BJ (cell line): ENCODE results near the gene MYRFL. TPM values are rescaled to one million over a fixed set of nuclear protein-coding genes. Genes with fewer than 3 reads are reported as not detected.

Experiments used
- CTCF ChIA-PET: fragments of 350-600 bp; formaldehyde crosslinking; extraction: SDS; loops from one replicate; lab custom pipeline; 2021; ENCODE audit warnings: antibody characterized with exemption, inconsistent platforms; lab: Yijun Ruan, JAX
- POLR2A ChIA-PET: fragments of 300-600 bp; sonication (Branson Sonifier 250); formaldehyde crosslinking; extraction: SDS; loops from one replicate; lab custom pipeline; 2021; ENCODE audit warnings: antibody characterized with exemption; lab: Charles Lee
- DNase-seq: peaks from one replicate; pipeline ENCODE4 v3.0.0-alpha.2; 2011; ENCODE audit warnings: low read depth
- H3K27me3 ChIP-seq: 2 replicates; pipeline ENCODE4 v1.6.0; 2011; ENCODE audit warnings: low read length; ENCODE audit not compliant: control insufficient read depth, insufficient read depth
- H3K36me3 ChIP-seq: 2 replicates; pipeline ENCODE4 v1.5.1; 2011; ENCODE audit warnings: low read length; ENCODE audit not compliant: control insufficient read depth, insufficient read depth
- H3K4me3 ChIP-seq: 2 replicates; pipeline ENCODE4 v1.5.1; 2011; ENCODE audit warnings: low read depth, mild to moderate bottlenecking, control low read depth, low read length
- polyA plus RNA-seq: library from polyadenylated mRNA; depleted of rRNA; stranded (reverse); fragments of >200 nt; gene quantifications from 2 replicates; pipeline ENCODE4 v1.2.3, GENCODE V29; 2011
- TF ChIP-seq, protein P1 (sequence below): IDR thresholded peaks from 2 replicates; pipeline ENCODE4 v1.5.1; 2011; ENCODE audit warnings: low read depth, mild to moderate bottlenecking, control low read depth, inconsistent platforms, low read length, moderate library complexity; ENCODE audit not compliant: insufficient read depth

MYRFL gene
- polyA plus RNA-seq, 1 experiment = not detected

DNA sequence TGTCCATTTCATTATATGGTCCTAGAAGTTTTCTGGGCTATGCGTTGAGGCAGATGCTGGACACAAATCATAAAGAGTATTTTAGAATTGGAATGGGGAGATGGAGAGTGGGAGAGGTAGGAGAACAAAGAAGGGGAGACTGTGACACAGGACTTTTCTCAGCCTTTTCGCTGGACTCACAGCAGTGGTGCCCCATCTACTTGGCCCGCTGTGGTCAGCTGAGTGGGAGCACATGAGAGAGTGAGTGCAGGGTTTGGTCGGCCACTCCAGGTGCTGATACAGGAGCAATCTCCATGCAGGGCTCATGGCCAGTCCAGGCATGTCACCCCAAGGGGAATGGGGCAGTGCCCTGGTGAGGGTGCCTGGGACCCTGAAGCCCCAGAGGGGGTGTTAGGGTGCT is 109.0 kb downstream of the MYRFL start:
- CTCF ChIA-PET = no interaction called here
- POLR2A ChIA-PET = no interaction called here
- no peak for DNase-seq
- H3K4me3 ChIP-seq = no peak overlapping the region
- no peaks in the 10 kb centered on the region for H3K36me3 ChIP-seq
- H3K27me3 ChIP-seq = no peaks in the 10 kb centered on the region
- TF ChIP-seq, protein P1, sequence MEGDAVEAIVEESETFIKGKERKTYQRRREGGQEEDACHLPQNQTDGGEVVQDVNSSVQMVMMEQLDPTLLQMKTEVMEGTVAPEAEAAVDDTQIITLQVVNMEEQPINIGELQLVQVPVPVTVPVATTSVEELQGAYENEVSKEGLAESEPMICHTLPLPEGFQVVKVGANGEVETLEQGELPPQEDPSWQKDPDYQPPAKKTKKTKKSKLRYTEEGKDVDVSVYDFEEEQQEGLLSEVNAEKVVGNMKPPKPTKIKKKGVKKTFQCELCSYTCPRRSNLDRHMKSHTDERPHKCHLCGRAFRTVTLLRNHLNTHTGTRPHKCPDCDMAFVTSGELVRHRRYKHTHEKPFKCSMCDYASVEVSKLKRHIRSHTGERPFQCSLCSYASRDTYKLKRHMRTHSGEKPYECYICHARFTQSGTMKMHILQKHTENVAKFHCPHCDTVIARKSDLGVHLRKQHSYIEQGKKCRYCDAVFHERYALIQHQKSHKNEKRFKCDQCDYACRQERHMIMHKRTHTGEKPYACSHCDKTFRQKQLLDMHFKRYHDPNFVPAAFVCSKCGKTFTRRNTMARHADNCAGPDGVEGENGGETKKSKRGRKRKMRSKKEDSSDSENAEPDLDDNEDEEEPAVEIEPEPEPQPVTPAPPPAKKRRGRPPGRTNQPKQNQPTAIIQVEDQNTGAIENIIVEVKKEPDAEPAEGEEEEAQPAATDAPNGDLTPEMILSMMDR = no peak

DNA sequence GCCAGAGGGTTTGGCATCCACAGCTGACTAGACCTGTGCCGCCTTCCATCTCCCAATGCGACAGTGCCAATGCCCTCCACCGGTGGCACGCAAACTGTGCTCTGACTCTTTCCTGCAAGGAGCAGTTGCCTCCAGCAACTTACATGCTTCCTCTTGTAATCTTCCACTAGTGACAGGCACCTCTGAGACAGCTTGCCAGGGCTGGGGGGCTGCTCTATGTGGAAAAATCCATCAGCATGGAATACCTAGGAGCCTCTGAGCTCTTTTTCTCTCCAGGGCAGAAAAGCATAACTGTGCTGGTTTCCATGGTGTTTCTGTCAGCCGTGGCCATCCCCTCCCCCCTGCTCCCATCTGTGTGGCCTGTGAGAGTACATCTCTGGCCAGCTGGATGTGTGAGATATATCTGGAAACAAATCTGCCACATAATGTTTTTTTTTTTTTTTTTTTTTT is 110.6 kb downstream of the MYRFL start:
- TF ChIP-seq, protein P1 = no peak
- DNase-seq = no peak
- no peak overlapping the region for H3K4me3 ChIP-seq
- no peaks in the 10 kb centered on the region for H3K27me3 ChIP-seq
- ChIA-PET POLR2A (no interaction called here), CTCF (interaction anchor here (0.8 kb wide), 1 partner anchor 641 kb away, joined by 3 read pairs; no protein-coding TSS in a partner anchor)
- H3K36me3 ChIP-seq = no peaks in the 10 kb centered on the region

DNA sequence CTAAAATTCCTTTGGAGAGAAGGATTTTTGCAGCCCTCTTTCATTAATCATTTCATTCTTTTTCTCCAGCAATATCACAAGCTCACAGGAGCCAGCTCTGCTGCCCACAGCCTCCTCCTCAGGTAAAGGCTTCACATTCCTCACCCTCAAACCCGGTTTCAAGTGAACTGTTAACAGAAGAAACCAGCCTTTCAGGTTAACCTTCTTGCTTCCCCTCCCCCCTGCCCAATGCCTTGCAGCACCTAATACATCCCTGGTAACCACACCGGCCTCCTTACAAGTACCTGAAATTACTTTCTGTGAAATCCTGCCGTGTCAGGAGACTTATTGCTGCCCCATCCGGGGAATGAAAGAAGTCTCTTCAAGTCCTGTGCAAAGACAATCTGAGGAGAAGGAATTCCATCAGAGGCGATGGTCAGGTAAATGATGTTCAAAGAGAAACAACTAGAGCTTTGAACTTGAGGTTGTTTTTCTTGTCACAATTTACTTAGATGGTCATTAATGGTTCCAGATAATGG is 111.2 kb downstream of the MYRFL start:
- Histone ChIP-seq H3K36me3 (no peaks in the 10 kb centered on the region), H3K27me3 (no peaks in the 10 kb centered on the region), H3K4me3 (no peak overlapping the region)
- ChIA-PET CTCF (no interaction called here), POLR2A (no interaction called here)
- TF ChIP-seq, protein P1 = no peak
- no peak for DNase-seq

- Histone ChIP-seq H3K4me3 (no peak overlapping the region), H3K27me3 (no peaks in the 10 kb centered on the region), H3K36me3 (no peaks in the 10 kb centered on the region)
- TF ChIP-seq, protein P1 = no peak
- no peak for DNase-seq
- ChIA-PET CTCF (interaction anchor here (1.6 kb wide), 1 partner anchor 9 kb away, joined by 3 read pairs; no protein-coding TSS in a partner anchor), POLR2A (no interaction called here)
These were observed 111.7 kb downstream of the MYRFL start for GRCh38 chr12:69936766-69937165.

DNA sequence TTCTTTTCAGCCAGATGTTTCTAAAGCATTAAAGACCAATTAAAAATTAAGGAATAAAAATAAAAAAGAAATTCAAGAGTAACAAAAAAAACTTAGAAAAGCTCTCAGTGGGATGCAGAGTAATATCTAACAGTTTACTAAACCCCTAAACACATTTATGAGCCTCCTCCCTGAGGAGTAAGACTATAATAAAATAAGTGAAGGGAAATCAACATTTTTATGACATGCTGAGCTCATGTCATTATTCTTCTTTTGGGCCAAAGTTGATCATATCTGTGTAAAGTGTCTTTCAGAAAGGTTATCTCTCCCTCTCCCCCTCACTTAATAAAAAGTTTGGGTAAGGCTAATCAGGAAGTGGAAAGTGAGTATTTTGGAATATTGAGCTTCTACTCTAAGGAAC is 122.1 kb downstream of the MYRFL start:
- ChIA-PET POLR2A (no interaction called here), CTCF (interaction anchor here (1.5 to 1.7 kb wide), 2 partner anchors 27 to 46 kb away, joined by 3 read pairs; no protein-coding TSS in a partner anchor)
- Histone ChIP-seq H3K27me3 (no peaks in the 10 kb centered on the region), H3K36me3 (no peaks in the 10 kb centered on the region), H3K4me3 (no peak overlapping the region)
- no peak for DNase-seq
- TF ChIP-seq, protein P1 = no peak
